ENCODE measurements around the gene PRPF8. TPM values are rescaled to one million over a fixed set of nuclear protein-coding genes. Genes with fewer than 3 reads are reported as not detected.
A peak's percentile ranks its signal among the peaks of the same experiment; 100 is the strongest.

PRPF8 gene
- 100 to 1,000 TPM; 429 to 464 TPM for total RNA-seq
- 100 to 1,000 TPM in 1 of 2 donors, 10 to 100 TPM in 1; 87.9 to 225 TPM for polyA plus RNA-seq

DNA sequence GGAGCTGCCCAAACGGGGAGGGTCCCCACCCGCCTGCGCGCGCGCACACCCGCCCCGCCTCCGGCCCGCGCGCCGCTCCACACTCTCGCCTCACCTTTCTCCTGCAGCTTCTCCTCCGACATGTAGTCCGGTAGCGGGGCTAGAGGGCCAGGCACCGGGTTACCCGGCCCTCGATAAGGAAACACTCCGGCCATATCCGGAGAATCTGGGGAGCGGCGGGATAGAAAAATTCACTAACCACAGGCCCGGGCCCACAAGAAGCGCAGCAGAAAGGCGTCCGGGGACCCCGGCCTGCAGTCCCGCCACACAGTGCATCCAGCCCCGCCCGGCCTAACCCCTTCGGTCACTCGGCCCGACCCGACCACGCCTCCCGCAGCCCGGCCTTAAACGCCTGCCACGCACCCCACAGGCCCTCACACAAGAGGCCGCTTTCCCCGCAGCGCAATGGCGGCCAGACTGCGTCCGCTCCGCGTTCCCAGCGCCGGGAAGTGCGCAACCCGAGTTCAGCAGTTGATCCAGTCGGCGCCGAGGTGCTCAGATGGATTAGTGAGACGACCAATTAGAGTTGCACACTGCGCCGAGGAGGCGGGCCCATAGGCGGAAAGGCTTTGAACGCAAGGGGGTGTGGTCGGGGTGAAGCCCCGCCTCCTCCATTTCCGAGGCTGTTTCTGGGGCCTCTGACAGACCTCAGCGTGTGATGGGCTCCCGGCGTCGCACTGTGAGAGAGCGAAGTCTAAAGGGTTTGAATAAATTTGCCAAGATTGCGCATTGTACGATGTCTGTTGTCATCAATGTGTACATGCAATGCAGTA is at the start of gene PRPF8:
Gene PRPF8 (minus strand): TSS at position 490 of the 812 bp plus-strand sequence. CDS start 296 bp downstream, at position 194.
- H3K9me3 ChIP-seq (ENCODE audit: control insufficient read depth in 1 of 2, low read length in 2 of 2): no peaks in the 10 kb centered on the region
- H3K9me3 Mint-ChIP-seq: peaks cover 0 to 2% (median 0%) of the 10 kb centered on the region in 8 donors
- CTCF ChIA-PET (ENCODE audit: partially characterized antibody): interaction anchor here (1.1 kb wide), 1 partner anchor 99 kb away, joined by 4 read pairs; no protein-coding TSS in a partner anchor
- H3K36me3 ChIP-seq (ENCODE audit: insufficient read depth, low read length): peaks cover 36% of the 10 kb centered on the region
- peaks cover 40 to 45% of the 10 kb centered on the region in 2 donors for H3K36me3 Mint-ChIP-seq
- H3K27ac Mint-ChIP-seq: peak within 1 kb of the TSS; percentile 93 to 100 (median 99)
- intact Hi-C loops (cut with micrococcal nuclease): loop anchor here (1.0 to 5.0 kb wide), 4 partner anchors 32 to 341 kb away; partner anchors contain the start of genes RILP, RTN4RL1, SCARF1 and SMYD4
- no peaks in the 10 kb centered on the region for H3K27me3 Mint-ChIP-seq
- peak within 1 kb of the TSS; percentile 83 to 96 for H3K4me3 ChIP-seq (ENCODE audit: low read length in 2 of 2)
- H3K4me1 Mint-ChIP-seq: peaks cover 32 to 56% (median 41%) of the 10 kb centered on the region in 4 donors
- POLR2A ChIA-PET (ENCODE audit: partially characterized antibody): interaction anchor here (0.7 to 4.7 kb wide), 25 partner anchors 9 to 368 kb away, joined by 3 to 79 read pairs (median 4); partner anchors contain the start of genes INPP5K, RILP, RPA1 and SCARF1
- H3K27me3 ChIP-seq (ENCODE audit: insufficient read depth, low read length): no peaks in the 10 kb centered on the region
- DNase-seq: peak; percentile 98 to 99 (median 99)
- peaks cover 29% of the 10 kb centered on the region for H3K4me1 ChIP-seq (ENCODE audit: insufficient read depth, low read length)
- H3K27ac ChIP-seq (ENCODE audit: low read depth, low read length): peak within 1 kb of the TSS; percentile 96
- H3K4me3 Mint-ChIP-seq: peak within 1 kb of the TSS; percentile 97 to 99 (median 99)

- peaks cover 8 to 41% (median 14%) of the 10 kb centered on the region in 4 donors for H3K4me1 Mint-ChIP-seq
- H3K4me3 ChIP-seq (ENCODE audit: low read length in 2 of 2): no peak overlapping the region
- intact Hi-C loops (cut with micrococcal nuclease): no loop called here
- H3K36me3 ChIP-seq (ENCODE audit: insufficient read depth, low read length): no peaks in the 10 kb centered on the region
- no peak overlapping the region for H3K27ac ChIP-seq (ENCODE audit: low read depth, low read length)
- H3K27me3 Mint-ChIP-seq: no peaks in the 10 kb centered on the region
- no peak overlapping the region for H3K27ac Mint-ChIP-seq
- CTCF ChIA-PET (ENCODE audit: partially characterized antibody): interaction anchor here (1.8 kb wide), 1 partner anchor 12 kb away, joined by 6 read pairs; no protein-coding TSS in a partner anchor
- peaks cover 11 to 31% of the 10 kb centered on the region in 2 donors for H3K36me3 Mint-ChIP-seq
- H3K9me3 Mint-ChIP-seq: no peaks in the 10 kb centered on the region
- no peaks in the 10 kb centered on the region for H3K9me3 ChIP-seq (ENCODE audit: control insufficient read depth in 1 of 2, low read length in 2 of 2)
- POLR2A ChIA-PET (ENCODE audit: partially characterized antibody): interaction anchor here (1.5 kb wide), 1 partner anchor 17 kb away, joined by 5 read pairs; no protein-coding TSS in a partner anchor
- no peak overlapping the region for H3K4me3 Mint-ChIP-seq
- H3K4me1 ChIP-seq (ENCODE audit: insufficient read depth, low read length): peaks cover 15% of the 10 kb centered on the region
- DNase-seq: no peak
- no peaks in the 10 kb centered on the region for H3K27me3 ChIP-seq (ENCODE audit: insufficient read depth, low read length)
These were observed 49.1 kb upstream of the PRPF8 start for GRCh38 chr17:1733759-1734158.

- H3K4me1 ChIP-seq (ENCODE audit: insufficient read depth, low read length): peaks cover 23% of the 10 kb centered on the region
- H3K36me3 ChIP-seq (ENCODE audit: insufficient read depth, low read length): peaks cover under 1% of the 10 kb centered on the region
- intact Hi-C loops (cut with micrococcal nuclease): no loop called here
- H3K9me3 ChIP-seq (ENCODE audit: control insufficient read depth in 1 of 2, low read length in 2 of 2): no peaks in the 10 kb centered on the region
- no peak for DNase-seq
- no peaks in the 10 kb centered on the region for H3K27me3 Mint-ChIP-seq
- peak overlapping the region in 1 of 7 donors; percentile 60 for H3K27ac Mint-ChIP-seq
- H3K4me3 ChIP-seq (ENCODE audit: low read length in 2 of 2): no peak overlapping the region
- H3K4me1 Mint-ChIP-seq: peaks cover 11 to 50% (median 14%) of the 10 kb centered on the region in 4 donors
- no peak overlapping the region for H3K4me3 Mint-ChIP-seq
- H3K9me3 Mint-ChIP-seq: no peaks in the 10 kb centered on the region
- no peaks in the 10 kb centered on the region for H3K27me3 ChIP-seq (ENCODE audit: insufficient read depth, low read length)
- H3K27ac ChIP-seq (ENCODE audit: low read depth, low read length): no peak overlapping the region
- ChIA-PET POLR2A (ENCODE audit: partially characterized antibody) (interaction anchor here (0.5 to 1.5 kb wide), 4 partner anchors 17 to 138 kb away, joined by 3 to 5 read pairs (median 3); no protein-coding TSS in a partner anchor), CTCF (ENCODE audit: partially characterized antibody) (interaction anchor here (1.5 to 1.8 kb wide), 2 partner anchors 11 to 51 kb away, joined by 6 read pairs; no protein-coding TSS in a partner anchor)
- H3K36me3 Mint-ChIP-seq: peaks cover 11 to 36% of the 10 kb centered on the region in 2 donors
These were observed 48.2 kb upstream of the PRPF8 start for GRCh38 chr17:1732833-1733321.

DNA sequence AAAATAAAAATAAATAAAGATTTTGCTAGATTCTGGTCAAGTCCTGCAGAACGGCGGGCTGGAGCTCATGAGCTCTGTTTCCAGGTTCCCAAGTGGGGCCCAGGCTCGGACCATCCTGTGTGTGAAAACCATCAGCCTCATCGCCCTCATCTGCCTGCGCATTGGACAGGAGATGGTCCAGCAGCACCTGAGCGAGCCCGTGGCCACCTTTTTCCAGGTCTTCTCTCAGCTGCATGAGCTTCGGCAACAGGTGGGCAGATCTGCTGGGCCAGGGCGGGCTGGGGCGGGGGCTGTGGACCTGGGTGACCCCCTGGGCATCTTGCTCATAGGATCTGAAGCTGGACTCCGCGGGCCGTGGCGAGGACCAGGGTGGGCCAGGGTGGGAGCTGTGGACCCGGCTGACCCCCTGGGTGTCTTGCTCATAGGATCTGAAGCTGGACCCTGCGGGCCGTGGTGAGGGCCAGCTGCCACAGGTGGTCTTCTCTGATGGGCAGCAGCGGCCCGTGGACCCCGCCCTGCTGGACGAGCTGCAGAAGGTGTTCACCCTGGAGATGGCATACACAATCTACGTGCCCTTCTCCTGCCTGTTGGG is 47.7 kb upstream of the PRPF8 start:
- H3K4me1 Mint-ChIP-seq: peaks cover 11 to 49% (median 14%) of the 10 kb centered on the region in 4 donors
- Histone ChIP-seq H3K4me1 (ENCODE audit: insufficient read depth, low read length) (peaks cover 26% of the 10 kb centered on the region), H3K9me3 (ENCODE audit: control insufficient read depth in 1 of 2, low read length in 2 of 2) (no peaks in the 10 kb centered on the region), H3K36me3 (ENCODE audit: insufficient read depth, low read length) (peaks cover 6% of the 10 kb centered on the region), H3K4me3 (ENCODE audit: low read length in 2 of 2) (no peak overlapping the region), H3K27me3 (ENCODE audit: insufficient read depth, low read length) (no peaks in the 10 kb centered on the region), H3K27ac (ENCODE audit: low read depth, low read length) (no peak overlapping the region)
- no peak overlapping the region for H3K4me3 Mint-ChIP-seq
- H3K36me3 Mint-ChIP-seq: peaks cover 11 to 36% of the 10 kb centered on the region in 2 donors
- POLR2A ChIA-PET (ENCODE audit: partially characterized antibody): interaction anchor here (0.5 to 1.9 kb wide), 5 partner anchors 16 to 138 kb away, joined by 3 to 8 read pairs (median 3); no protein-coding TSS in a partner anchor
- H3K27ac Mint-ChIP-seq: no peak overlapping the region
- intact Hi-C loops (cut with micrococcal nuclease): no loop called here
- H3K9me3 Mint-ChIP-seq: no peaks in the 10 kb centered on the region
- no peak for DNase-seq
- CTCF ChIA-PET (ENCODE audit: partially characterized antibody): interaction anchor here (1.4 to 1.8 kb wide), 3 partner anchors 11 to 51 kb away, joined by 3 to 6 read pairs (median 6); no protein-coding TSS in a partner anchor
- no peaks in the 10 kb centered on the region for H3K27me3 Mint-ChIP-seq

DNA sequence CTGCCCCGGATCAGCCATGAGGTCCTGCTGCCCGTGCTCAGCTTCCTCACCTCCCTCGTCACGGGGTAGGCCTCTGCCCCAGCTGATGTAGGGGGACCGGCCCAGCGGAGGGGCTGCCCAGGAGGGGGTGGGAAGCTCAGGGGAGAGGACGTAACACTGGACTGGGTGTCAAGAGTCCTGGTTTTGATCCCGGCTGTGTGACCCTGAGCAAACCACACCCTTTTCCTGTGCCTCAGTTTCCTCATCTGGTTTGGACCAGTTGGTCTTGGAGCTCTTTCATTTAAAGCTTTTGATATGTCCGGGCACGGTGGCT is 46.5 kb upstream of the PRPF8 start:
- Histone ChIP-seq H3K27me3 (ENCODE audit: insufficient read depth, low read length) (no peaks in the 10 kb centered on the region), H3K4me1 (ENCODE audit: insufficient read depth, low read length) (peaks cover 27% of the 10 kb centered on the region), H3K9me3 (ENCODE audit: control insufficient read depth in 1 of 2, low read length in 2 of 2) (no peaks in the 10 kb centered on the region), H3K4me3 (ENCODE audit: low read length in 2 of 2) (no peak overlapping the region), H3K36me3 (ENCODE audit: insufficient read depth, low read length) (peaks cover 16% of the 10 kb centered on the region), H3K27ac (ENCODE audit: low read depth, low read length) (no peak overlapping the region)
- Mint-ChIP-seq H3K9me3 (no peaks in the 10 kb centered on the region), H3K36me3 (peaks cover 8 to 29% of the 10 kb centered on the region in 2 donors), H3K4me1 (peaks cover 9 to 43% (median 10%) of the 10 kb centered on the region in 4 donors), H3K4me3 (no peak overlapping the region), H3K27ac (no peak overlapping the region), H3K27me3 (no peaks in the 10 kb centered on the region)
- DNase-seq: no peak
- intact Hi-C loops (cut with micrococcal nuclease): no loop called here
- ChIA-PET CTCF (ENCODE audit: partially characterized antibody) (interaction anchor here (1.4 kb wide), 1 partner anchor 21 kb away, joined by 3 read pairs; no protein-coding TSS in a partner anchor), POLR2A (ENCODE audit: partially characterized antibody) (interaction anchor here (1.6 to 1.9 kb wide), 2 partner anchors 12 to 15 kb away, joined by 5 to 8 read pairs; partner anchors contain the start of gene SERPINF2)

- peaks cover 29% of the 10 kb centered on the region for H3K4me1 ChIP-seq (ENCODE audit: insufficient read depth, low read length)
- POLR2A ChIA-PET (ENCODE audit: partially characterized antibody): interaction anchor here (0.7 to 1.9 kb wide), 3 partner anchors 13 to 33 kb away, joined by 3 to 8 read pairs (median 5); partner anchors contain the start of gene SERPINF2
- Mint-ChIP-seq H3K27ac (no peak overlapping the region), H3K36me3 (peaks cover 8 to 29% of the 10 kb centered on the region in 2 donors), H3K27me3 (no peaks in the 10 kb centered on the region), H3K4me1 (peaks cover 11 to 45% (median 13%) of the 10 kb centered on the region in 4 donors), H3K4me3 (no peak overlapping the region), H3K9me3 (no peaks in the 10 kb centered on the region)
- intact Hi-C loops (cut with micrococcal nuclease): no loop called here
- H3K36me3 ChIP-seq (ENCODE audit: insufficient read depth, low read length): peaks cover 16% of the 10 kb centered on the region
- no peak overlapping the region for H3K27ac ChIP-seq (ENCODE audit: low read depth, low read length)
- no peak for DNase-seq
- no peak overlapping the region for H3K4me3 ChIP-seq (ENCODE audit: low read length in 2 of 2)
- CTCF ChIA-PET (ENCODE audit: partially characterized antibody): interaction anchor here (1.4 kb wide), 1 partner anchor 22 kb away, joined by 3 read pairs; no protein-coding TSS in a partner anchor
- H3K27me3 ChIP-seq (ENCODE audit: insufficient read depth, low read length): no peaks in the 10 kb centered on the region
- H3K9me3 ChIP-seq (ENCODE audit: control insufficient read depth in 1 of 2, low read length in 2 of 2): no peaks in the 10 kb centered on the region
These were observed 45.9 kb upstream of the PRPF8 start for GRCh38 chr17:1730326-1731193.
